Loucy (cell line): ENCODE measurements around the gene NPBWR2.
A peak's percentile ranks its signal among the peaks of the same experiment; 100 is the strongest.

Source experiments
- CTCF ChIP-seq: fragments of 200-600 bp; sonication (generic); conservative IDR thresholded peaks from 2 replicates; pipeline ENCODE4 v1.5.1; 2014; ENCODE audit warnings: mild to moderate bottlenecking, antibody characterized with exemption, low read length
- EZH2phosphoT487 ChIP-seq: fragments of 200-600 bp; IDR thresholded peaks from 2 replicates; pipeline ENCODE4 v1.6.1; 2018; ENCODE audit warnings: antibody characterized with exemption, mild to moderate bottlenecking, moderate library complexity, borderline replicate concordance

GRCh38 chr20:64131406-64131805, 24.0 kb upstream of the NPBWR2 start:
- TF ChIP-seq CTCF, result peak; percentile 46
- TF ChIP-seq EZH2phosphoT487, result no peak
